ENCODE measurements around the gene NLRP3. TPM values are rescaled to one million over a fixed set of nuclear protein-coding genes. Genes with fewer than 3 reads are reported as not detected.
A peak's percentile ranks its signal among the peaks of the same experiment; 100 is the strongest.

NLRP3 gene
- total RNA-seq, 2 donors from 2014 or later: 9.2 TPM

DNA sequence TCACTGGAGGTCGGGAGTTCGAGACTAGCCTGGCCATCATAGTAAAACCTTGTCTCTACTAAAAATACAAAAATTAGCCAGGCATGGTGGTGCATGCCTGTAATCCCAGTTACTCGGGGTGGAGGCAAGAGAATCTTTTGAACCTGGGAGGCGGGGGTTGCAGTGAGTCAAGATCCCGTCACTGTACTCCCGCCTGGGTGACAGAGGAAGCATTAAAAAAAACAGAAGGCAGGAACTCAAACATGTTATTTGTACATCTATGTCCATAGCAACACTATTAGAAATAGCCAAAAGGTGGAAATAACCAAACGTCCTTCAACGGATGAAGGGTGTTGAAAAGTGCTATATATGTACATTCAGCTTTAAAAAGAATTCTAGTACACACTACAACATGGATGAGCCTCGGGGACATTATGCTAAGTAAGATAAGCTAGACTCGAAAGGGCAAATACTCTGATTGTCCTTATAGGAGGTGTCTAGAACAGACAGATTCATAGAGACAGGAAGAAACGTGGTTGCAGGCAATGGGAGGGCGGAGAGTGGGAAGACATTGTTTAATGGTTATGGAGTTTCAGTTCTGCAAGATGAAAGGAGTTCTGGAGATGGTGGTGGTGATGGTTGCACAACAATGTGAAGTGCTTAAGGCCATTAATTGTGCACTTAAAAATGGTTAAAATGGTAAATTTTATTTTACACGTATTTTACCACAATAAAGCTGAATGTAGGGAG is 19.2 kb downstream of the NLRP3 start:
- H3K27me3 Mint-ChIP-seq: no peaks in the 10 kb centered on the region
- no peaks in the 10 kb centered on the region for H3K9me3 ChIP-seq (ENCODE audit: control insufficient read depth, low read length, poor library complexity, severe bottlenecking)
- H3K27ac Mint-ChIP-seq: no peak overlapping the region
- H3K4me1 Mint-ChIP-seq: peaks cover 19% of the 10 kb centered on the region
- DNase-seq: no peak
- H3K36me3 Mint-ChIP-seq (ENCODE audit: low read depth): peaks cover 18% of the 10 kb centered on the region
- no peak overlapping the region for H3K4me3 Mint-ChIP-seq
- no peak for ATAC-seq

DNA sequence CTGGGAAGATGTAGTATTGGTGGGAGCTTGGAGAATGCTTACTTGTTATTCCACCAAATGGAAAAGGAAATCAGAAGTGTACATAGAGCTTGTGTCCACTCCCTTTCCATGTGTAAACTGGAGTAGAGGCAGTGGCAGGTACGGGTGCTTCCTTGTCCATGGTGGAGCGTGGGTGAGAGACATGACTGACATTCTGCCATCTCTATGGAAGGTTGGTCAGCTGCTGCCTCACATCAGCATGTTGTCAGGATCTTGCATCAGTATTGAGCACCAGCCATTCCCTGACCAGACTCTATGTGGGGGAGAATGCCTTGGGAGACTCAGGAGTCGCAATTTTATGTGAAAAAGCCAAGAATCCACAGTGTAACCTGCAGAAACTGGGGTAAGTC is 19.8 kb downstream of the NLRP3 start:
- Mint-ChIP-seq H3K36me3 (ENCODE audit: low read depth) (peaks cover 21% of the 10 kb centered on the region), H3K4me1 (peaks cover 23% of the 10 kb centered on the region)

DNA sequence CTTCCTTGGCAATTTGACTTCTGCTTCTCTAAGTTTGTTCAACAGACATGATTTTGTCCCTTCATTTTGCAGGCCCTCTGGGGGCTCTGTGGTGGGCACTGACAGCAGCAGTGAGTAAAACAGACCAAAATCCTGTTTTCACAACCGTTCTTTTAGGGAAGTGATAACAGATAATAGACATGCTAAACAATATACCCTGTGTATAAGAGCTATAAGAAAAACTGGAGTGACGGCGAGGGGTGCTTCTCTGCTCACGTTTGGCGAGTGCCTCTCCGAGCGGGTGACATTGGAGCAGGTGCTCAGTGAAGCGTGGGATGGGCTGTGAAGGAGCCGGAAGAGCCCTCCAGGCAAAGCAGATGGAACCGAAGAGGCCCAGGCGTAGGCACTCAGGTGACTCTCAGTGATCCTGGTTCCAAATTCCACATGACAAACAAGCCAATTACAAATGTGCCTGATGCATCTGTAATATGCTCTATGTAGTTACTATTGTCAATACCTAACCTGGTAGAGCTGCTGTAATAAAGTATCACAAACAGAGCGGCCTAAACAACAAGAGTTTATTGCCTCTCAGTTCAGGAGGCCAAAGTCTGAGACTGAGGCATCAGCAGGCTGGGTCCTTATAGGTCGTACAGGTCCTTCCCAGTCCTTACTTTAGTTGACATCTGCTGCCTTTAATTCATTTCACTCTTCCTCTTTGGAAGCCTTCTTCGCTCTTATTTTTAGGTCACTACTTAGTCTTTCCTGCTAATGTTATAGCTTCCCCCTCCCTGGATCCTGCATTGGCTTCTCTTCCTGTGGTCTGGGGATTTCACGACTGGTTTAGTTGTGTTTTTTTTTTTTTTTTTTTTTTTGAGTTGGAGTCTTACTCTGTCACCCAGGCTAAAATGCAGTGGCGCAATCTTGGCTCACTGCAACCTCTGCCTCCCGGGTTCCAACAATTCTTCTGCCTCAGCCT is 21.9 kb downstream of the NLRP3 start:
- no peaks in the 10 kb centered on the region for H3K9me3 ChIP-seq (ENCODE audit: control insufficient read depth, low read length, poor library complexity, severe bottlenecking)
- Mint-ChIP-seq H3K4me3 (no peak overlapping the region), H3K36me3 (ENCODE audit: low read depth) (peaks cover 16% of the 10 kb centered on the region), H3K4me1 (peaks cover 14% of the 10 kb centered on the region), H3K27ac (peak overlapping the region; percentile 59), H3K27me3 (no peaks in the 10 kb centered on the region)
- no peak for ATAC-seq
- no peak for DNase-seq

More for the DNA sequence above, 19.8 kb downstream of the NLRP3 start:
- DNase-seq (no peak), ATAC-seq (no peak)
- H3K27me3 Mint-ChIP-seq: no peaks in the 10 kb centered on the region
- H3K27ac Mint-ChIP-seq: no peak overlapping the region
- no peaks in the 10 kb centered on the region for H3K9me3 ChIP-seq (ENCODE audit: control insufficient read depth, low read length, poor library complexity, severe bottlenecking)
- no peak overlapping the region for H3K4me3 Mint-ChIP-seq

DNA sequence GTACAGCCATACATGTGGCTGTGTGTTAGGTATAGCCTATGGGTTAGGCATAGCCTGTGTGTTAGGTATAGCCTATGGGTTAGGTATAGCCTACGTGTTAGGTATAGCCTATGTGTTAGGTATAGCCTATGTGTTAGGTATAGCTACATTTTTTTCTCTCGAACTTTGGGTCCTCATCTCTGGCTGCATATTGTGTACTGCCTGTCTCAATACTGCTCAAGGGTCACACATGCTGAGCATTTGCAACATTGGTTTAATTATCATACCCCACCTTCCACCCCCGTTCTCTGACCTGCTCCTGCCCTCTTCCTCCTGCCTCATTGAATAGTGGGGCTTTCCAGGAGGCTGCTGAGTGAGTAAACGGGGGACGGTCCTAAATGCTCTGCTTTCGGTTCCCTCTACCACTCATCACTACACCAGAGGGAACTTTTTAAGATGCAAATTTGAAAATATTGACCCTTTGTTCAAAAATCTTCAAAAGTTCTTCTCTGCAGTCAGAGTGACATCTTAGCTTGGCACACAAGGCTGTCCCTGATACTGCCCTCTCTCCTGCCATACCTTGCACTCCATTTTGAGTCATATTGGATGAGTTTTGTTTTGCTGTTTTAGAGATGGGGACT is 24.1 kb downstream of the NLRP3 start:
- Mint-ChIP-seq H3K4me3 (no peak overlapping the region), H3K4me1 (peaks cover 13% of the 10 kb centered on the region), H3K27me3 (no peaks in the 10 kb centered on the region), H3K27ac (no peak overlapping the region), H3K36me3 (ENCODE audit: low read depth) (peaks cover 20% of the 10 kb centered on the region)
- ATAC-seq: peak; percentile 87
- DNase-seq: no peak
- no peaks in the 10 kb centered on the region for H3K9me3 ChIP-seq (ENCODE audit: control insufficient read depth, low read length, poor library complexity, severe bottlenecking)

DNA sequence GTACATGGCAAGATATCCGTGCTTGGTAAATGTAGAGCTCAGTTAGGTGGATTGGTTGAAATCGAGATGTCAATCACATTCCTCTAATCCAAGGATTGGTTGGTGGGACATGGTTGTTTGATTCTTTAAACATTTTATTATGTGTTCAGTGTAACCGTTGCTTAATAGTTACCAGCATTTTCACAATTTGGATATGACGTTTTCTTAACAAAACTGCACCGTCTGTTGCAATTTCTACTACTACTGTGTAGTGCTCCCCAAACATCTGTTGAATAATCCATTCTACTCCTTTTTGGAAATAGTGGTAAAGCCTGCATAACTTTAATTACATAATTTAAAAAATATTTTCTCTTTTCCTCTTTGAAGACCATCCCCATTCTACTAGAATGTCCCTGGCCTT is 25.6 kb downstream of the NLRP3 start:
- Mint-ChIP-seq H3K27me3 (no peaks in the 10 kb centered on the region), H3K4me3 (no peak overlapping the region), H3K36me3 (ENCODE audit: low read depth) (peaks cover 30% of the 10 kb centered on the region), H3K4me1 (peaks cover 15% of the 10 kb centered on the region), H3K27ac (no peak overlapping the region)
- no peak for DNase-seq
- no peaks in the 10 kb centered on the region for H3K9me3 ChIP-seq (ENCODE audit: control insufficient read depth, low read length, poor library complexity, severe bottlenecking)
- ATAC-seq: no peak

DNA sequence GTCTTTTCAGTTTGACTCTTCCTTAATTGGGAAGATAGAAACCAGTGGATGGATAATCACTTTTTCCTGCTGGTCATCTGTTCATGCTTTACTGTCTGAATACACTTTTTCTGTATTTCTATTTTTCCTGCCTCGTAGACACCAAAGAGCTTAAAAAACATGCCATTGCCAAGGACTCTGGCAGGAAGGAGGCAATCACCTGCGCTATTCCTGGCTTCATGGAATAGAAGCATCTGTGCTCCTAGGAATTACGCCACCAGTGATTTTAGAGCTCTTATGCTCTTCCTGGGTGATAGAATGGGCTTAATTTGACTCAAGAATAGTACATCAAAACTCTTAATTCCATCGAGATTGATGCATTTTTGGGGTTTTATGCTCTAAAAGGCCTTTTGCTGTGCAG is 26.2 kb downstream of the NLRP3 start:
- Mint-ChIP-seq H3K4me3 (no peak overlapping the region), H3K36me3 (ENCODE audit: low read depth) (peaks cover 31% of the 10 kb centered on the region), H3K27ac (peak overlapping the region; percentile 56), H3K27me3 (no peaks in the 10 kb centered on the region), H3K4me1 (peaks cover 15% of the 10 kb centered on the region)
- ATAC-seq (no peak), DNase-seq (no peak)
- H3K9me3 ChIP-seq (ENCODE audit: control insufficient read depth, low read length, poor library complexity, severe bottlenecking): no peaks in the 10 kb centered on the region

DNA sequence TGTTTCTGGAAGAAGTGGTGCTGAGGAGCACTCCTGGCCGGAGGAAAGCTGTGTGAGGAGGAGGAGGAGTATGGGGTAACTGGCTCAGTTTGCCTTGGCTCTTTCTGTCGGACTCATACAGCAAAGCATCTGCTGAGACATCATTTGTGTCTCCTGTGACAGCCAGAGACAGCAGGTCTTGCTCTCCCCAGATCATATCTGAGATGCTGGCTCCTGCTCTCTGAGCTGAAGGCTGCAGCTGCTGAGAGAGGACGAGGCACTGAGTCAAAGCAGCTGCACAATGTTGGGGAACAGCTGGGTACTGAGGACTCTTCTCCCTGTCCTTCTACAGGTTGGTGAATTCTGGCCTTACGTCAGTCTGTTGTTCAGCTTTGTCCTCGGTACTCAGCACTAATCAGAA is 27.7 kb downstream of the NLRP3 start:
- H3K27ac Mint-ChIP-seq: no peak overlapping the region
- no peaks in the 10 kb centered on the region for H3K9me3 ChIP-seq (ENCODE audit: control insufficient read depth, low read length, poor library complexity, severe bottlenecking)
- no peak for ATAC-seq
- no peak overlapping the region for H3K4me3 Mint-ChIP-seq
- no peaks in the 10 kb centered on the region for H3K27me3 Mint-ChIP-seq
- H3K4me1 Mint-ChIP-seq: peaks cover 10% of the 10 kb centered on the region
- H3K36me3 Mint-ChIP-seq (ENCODE audit: low read depth): peaks cover 27% of the 10 kb centered on the region
- no peak for DNase-seq

DNA sequence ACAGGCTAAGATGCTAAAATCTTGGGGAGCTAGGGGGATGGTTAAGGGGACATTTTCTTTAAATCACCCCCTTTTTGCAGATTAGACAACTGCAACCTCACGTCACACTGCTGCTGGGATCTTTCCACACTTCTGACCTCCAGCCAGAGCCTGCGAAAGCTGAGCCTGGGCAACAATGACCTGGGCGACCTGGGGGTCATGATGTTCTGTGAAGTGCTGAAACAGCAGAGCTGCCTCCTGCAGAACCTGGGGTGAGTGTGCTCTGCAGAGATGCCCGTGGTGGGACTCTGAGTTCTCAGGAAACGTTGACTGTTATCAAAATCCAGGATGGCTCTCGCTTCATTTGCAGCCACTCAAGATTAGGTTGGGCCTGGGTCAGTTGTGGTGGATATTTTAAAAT is 28.6 kb downstream of the NLRP3 start:
- no peak for DNase-seq

DNA sequence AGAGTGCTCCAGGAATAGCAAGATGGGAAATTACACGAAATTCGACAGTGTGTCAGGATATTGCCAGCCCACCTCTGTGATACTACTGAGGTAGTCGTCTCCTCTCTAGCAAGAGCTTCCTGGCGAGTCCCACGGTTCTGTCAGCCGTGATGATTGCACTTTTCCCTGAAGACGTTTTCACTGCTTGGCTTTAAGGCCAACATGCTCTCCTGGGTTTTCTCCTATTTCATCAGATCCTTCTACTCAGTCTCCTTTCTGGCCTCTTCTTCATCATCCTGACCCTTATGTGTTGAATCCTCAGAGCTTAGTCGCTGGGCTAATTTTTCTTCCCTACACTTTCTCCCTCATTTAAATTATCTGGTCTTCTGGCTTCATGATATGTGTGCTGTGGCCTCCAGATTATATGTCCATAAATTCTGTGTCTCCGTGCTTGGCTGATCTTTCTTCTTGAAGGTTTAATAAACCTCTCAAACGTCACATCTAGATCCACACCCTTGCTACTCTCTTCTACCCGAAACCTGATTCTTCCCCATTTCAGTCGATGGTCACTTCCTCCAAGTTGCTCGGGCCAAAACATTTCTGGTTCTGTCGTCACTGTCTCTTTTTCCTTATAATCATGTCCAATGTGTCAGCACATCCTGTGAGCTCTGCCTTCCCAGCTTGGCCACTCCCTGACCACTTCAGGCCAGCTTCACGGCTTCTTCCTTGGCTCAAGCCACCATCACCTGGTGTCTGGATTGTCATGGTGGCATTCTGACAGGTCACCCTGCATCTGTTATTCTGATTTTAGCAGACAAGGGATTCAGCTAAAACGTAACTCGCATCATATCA is 29.8 kb downstream of the NLRP3 start:
- ATAC-seq (no peak), DNase-seq (no peak)
- Mint-ChIP-seq H3K4me3 (peak overlapping the region; percentile 8), H3K27me3 (no peaks in the 10 kb centered on the region), H3K27ac (no peak overlapping the region), H3K4me1 (peaks cover 5% of the 10 kb centered on the region), H3K36me3 (ENCODE audit: low read depth) (peaks cover 24% of the 10 kb centered on the region)
- no peaks in the 10 kb centered on the region for H3K9me3 ChIP-seq (ENCODE audit: control insufficient read depth, low read length, poor library complexity, severe bottlenecking)

More for the DNA sequence above, 28.6 kb downstream of the NLRP3 start:
- no peaks in the 10 kb centered on the region for H3K27me3 Mint-ChIP-seq
- H3K36me3 Mint-ChIP-seq (ENCODE audit: low read depth): peaks cover 27% of the 10 kb centered on the region
- no peak overlapping the region for H3K27ac Mint-ChIP-seq
- H3K4me3 Mint-ChIP-seq: no peak overlapping the region
- no peak for ATAC-seq
- H3K9me3 ChIP-seq (ENCODE audit: control insufficient read depth, low read length, poor library complexity, severe bottlenecking): no peaks in the 10 kb centered on the region
- H3K4me1 Mint-ChIP-seq: peaks cover 8% of the 10 kb centered on the region

DNA sequence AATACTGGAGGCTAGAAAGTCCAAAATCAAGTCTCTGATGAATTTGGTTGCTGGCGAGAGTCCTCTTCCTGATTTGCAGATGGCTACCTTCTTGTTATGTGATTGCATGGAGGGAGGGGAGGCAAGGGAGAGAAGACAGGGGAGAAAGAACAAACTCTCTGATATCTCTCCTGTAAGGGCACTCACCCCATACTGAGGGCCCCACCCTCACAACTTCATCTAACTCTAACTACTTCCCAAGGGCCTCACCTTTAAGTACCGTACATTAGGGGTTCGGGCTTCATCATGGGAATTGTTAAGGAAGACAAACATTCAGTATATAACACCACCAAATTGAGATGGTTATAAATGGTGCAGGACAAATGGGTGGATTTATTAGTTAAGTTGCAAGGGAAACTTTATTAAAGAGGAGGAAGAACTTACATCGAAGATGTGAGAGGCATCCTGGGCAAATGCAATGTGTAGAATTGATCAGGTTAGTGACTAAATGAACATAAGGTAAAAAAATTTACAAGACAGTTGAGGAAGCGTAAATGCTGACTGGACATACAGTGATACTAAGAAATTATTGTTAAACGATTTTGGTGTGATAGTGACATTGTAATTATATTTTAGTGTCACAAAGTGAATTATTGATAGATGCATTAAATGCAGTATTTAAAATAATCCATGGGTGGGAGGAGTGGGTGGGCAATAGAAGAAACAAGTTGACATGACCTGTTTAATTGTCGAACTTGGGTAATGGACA is 31.4 kb downstream of the NLRP3 start:
- no peaks in the 10 kb centered on the region for H3K9me3 ChIP-seq (ENCODE audit: control insufficient read depth, low read length, poor library complexity, severe bottlenecking)
- DNase-seq (no peak), ATAC-seq (no peak)
- Mint-ChIP-seq H3K4me1 (peaks cover 4% of the 10 kb centered on the region), H3K27ac (no peak overlapping the region), H3K4me3 (no peak overlapping the region), H3K27me3 (no peaks in the 10 kb centered on the region), H3K36me3 (ENCODE audit: low read depth) (peaks cover 22% of the 10 kb centered on the region)

DNA sequence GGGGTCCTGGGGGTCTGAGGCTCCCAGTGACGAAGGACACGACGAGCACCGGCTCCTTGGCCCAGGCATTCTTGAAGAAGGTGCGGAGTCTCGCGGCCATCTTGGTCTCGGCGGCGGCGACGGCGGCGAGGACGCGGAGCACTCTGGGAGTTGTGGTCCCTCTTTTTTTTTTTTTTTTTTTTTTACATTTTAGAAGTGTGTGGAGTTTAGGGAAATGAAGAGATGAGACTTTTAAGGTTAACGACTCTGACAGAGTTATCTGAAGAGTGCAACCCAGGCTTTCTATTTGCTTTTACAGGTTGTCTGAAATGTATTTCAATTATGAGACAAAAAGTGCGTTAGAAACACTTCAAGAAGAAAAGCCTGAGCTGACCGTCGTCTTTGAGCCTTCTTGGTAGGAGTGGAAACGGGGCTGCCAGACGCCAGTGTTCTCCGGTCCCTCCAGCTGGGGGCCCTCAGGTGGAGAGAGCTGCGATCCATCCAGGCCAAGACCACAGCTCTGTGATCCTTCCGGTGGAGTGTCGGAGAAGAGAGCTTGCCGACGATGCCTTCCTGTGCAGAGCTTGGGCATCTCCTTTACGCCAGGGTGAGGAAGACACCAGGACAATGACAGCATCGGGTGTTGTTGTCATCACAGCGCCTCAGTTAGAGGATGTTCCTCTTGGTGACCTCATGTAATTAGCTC is 32.3 kb downstream of the NLRP3 start:
- Mint-ChIP-seq H3K27ac (no peak overlapping the region), H3K36me3 (ENCODE audit: low read depth) (peaks cover 22% of the 10 kb centered on the region), H3K4me1 (peaks cover 4% of the 10 kb centered on the region), H3K4me3 (peak overlapping the region; percentile 63), H3K27me3 (no peaks in the 10 kb centered on the region)
- no peak for DNase-seq
- ATAC-seq: peak; percentile 48
- H3K9me3 ChIP-seq (ENCODE audit: control insufficient read depth, low read length, poor library complexity, severe bottlenecking): peaks cover 2% of the 10 kb centered on the region
